Measurements from ENCODE around the gene FAM149A.

DNA sequence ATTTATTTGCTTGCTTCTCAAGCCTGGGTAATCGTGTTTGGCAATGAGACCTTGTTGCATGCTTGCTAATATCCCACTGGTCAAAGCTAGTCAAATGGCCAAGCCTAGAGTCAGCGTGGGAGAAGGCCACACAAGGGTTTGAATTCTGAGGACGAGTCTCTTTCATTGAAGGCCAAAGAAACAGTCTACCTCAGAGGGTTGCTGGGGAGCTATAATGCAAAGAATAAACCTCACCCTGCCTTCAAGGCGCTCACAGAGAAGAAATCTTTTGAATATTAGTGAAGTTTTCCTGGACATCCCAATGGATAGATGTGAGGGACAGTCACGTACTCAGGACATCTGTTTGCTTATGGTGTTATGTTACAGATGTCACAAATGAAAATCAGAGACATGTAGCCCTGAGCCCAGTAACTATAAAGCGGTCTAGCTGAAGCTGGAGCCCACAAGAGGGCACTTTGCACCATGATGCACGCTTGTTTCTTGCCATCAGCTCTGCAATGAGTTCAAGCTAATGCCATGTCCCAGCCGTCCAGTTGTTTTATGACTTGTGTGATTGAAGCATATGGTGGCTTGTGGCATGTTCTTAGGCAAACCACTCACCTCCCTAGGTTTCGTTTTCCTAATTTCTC, 36.6 kb upstream of the FAM149A start:
- TF ChIP-seq, protein P1, sequence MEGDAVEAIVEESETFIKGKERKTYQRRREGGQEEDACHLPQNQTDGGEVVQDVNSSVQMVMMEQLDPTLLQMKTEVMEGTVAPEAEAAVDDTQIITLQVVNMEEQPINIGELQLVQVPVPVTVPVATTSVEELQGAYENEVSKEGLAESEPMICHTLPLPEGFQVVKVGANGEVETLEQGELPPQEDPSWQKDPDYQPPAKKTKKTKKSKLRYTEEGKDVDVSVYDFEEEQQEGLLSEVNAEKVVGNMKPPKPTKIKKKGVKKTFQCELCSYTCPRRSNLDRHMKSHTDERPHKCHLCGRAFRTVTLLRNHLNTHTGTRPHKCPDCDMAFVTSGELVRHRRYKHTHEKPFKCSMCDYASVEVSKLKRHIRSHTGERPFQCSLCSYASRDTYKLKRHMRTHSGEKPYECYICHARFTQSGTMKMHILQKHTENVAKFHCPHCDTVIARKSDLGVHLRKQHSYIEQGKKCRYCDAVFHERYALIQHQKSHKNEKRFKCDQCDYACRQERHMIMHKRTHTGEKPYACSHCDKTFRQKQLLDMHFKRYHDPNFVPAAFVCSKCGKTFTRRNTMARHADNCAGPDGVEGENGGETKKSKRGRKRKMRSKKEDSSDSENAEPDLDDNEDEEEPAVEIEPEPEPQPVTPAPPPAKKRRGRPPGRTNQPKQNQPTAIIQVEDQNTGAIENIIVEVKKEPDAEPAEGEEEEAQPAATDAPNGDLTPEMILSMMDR (IDR thresholded peaks at IDR 0.05 in 4 of 5, conservative IDR thresholded peaks at IDR 0.05 in 1 of 5), result peak in 4 of 5 experiments; percentile 21 to 43 (median 37)
- no peak for TF ChIP-seq POLR2A (IDR thresholded peaks at IDR 0.05)
